HG02588 (cell line): ENCODE data around the gene AHNAK2.

Experiments used
- ATAC-seq: cut with Tn5 transposase; IDR thresholded peaks from one replicate; pipeline ENCODE4 v1.9.1; 2021; ENCODE audit warnings: mild to moderate bottlenecking, moderate library complexity; ENCODE audit not compliant: unreplicated experiment

The AHNAK2 gene

DNA sequence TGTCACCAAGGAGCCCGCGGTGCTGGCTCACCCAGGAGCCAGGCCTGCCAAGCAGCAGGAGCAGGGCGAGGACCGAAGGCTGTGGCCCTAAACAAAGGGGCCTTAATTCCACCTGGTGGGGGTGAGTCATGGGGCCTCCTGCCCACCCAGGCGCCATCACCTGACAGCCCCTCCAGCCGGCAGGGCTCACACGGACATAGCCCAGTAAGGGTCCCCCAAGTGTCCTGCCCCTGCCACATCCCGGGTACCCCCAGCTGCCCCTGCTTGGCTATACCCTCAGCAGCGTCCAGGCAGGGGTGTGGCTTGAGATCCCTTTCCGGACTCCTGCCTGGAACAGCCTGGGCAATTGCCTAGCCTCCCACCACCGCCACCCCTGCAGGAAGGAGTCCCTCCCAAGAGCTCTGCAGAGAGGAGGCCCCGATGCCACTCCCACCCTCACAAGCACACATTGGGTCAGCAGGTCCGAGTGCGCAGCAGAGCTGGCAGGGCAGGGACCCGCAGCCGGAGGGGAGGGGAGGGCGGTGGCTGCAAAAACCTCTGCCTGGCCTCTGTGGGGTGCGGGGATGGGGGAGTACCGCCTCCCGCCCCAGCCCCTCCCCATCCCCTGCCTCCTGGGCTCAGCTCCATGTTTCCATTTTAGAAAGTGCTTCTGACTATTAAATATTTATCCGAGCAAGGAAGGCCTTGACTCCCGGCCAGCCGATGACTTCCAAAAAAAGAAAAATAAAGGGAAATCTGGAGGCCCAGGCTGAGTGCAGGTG is 4.6 kb downstream of the AHNAK2 start:
- ATAC-seq = no peak

- no peak for ATAC-seq
Measured at GRCh38 chr14:104973135-104973384, 5.1 kb downstream of the AHNAK2 start.

DNA sequence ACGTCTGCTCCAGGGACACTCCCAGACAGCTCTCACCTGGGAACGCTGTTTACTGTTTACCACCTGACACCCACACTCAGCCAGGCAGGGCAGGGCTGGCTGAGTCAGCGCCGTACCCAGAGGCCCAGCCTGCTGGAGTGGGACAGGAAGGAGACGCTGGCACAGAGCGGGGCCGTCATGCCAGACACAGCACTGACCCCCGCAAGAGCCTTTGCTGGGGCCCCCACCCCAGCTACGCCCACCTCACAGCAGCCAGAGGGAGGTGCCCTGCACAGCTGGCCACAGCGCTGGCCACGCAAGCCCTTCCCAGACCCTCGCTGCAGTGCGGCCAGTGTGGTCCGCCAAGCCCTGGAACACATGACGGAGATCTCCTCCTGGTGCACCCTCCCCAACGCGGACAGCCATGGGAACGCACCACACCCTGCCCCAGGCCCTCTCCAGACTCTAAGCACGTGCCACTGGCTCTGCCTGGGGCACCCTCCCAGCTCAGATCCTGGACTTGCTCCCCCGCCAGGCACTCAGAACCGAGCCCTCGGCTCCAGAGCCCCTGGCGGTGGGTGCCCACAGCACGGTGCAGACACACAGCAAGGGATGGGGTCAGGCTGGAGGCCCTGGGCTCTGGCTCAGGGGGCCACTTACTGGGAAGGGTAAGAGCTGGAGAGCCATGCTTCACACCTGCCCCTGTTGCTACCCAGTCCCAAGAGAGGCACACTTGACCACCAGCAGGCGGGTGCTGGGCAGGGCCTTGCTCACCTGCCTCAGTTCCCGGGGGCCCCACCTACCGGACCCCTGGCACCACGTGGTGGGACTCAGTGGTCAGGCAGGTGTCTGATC is 5.7 kb downstream of the AHNAK2 start:
- no peak for ATAC-seq

DNA sequence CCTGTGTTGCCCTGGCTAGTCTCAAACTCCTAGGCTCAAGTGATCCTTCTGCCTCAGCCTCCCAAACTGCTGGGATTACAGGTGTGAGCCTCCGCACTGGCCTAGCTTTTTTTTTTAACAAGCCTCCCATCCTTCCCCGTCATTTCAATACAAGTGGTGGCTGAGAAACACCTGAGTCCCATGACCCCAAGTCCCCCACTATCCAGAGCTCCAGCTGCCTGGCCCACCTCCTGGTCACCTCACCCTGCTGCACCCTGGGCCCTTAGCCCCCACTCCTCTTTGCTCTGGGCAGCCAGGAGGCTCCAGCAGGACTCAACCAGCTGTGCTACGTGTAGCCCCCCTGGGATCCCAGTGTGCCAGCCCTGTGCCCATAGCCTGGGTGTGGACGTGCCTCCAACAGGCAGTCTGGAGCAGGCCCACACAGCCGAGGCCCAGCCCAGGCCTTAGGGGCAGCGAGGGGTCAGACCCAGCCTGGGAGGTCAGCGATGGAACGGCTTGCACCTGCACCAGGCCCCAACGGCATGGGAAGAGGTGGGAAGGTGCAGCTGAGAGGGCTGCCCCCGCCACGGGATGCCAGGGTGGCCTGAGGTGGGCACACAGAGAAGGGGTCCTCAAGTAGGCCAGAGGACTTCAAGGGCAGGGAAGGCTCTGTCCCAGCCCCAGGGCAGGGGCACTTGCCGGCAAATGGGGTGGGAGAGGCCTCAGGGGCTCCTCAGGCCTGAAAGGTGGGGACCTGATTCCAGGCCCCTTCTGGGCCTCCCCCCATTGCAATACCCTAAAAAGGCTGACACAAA is 6.5 kb downstream of the AHNAK2 start:
- no peak for ATAC-seq

DNA sequence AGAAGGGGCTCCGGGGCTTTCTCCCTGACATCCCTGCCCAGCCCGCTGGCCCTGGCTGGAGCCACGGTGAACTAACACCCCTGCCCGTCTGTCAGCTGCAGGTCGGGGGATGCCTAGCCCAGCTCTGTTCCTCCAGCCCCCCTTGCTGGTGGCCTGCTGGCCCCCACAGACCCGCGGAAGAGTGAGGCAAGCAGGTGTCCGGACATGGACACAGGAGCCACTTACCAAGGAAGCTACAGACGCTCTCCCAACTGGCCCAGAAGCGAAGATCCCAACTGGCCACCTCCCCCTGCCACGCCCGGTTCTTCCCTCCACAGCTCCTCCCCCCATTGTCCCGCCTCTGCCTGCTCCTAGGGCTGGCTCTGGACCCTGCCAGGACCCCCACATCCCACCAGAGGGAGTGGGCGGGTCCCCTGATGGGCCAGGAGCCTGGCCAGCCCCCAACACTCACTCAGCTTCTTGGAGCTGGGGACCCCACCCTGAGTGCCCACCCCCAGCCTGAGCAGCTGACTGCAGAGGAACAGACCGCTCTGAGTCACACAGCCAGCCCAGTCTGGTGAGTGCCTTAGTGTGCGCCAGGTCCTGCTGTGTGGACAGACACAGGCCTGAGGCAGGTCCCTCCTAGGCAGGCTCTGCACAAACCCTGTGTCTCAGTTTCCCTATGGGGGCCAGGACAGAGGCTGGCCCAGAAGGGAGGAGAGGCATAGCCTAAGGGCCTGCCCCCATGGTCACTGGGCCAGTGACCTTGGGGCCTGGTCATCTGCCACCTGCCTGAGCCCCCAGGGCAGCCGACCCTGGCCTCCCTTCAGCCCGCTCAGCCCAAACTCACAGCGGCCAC is 7.7 kb downstream of the AHNAK2 start:
- no peak for ATAC-seq

- no peak for ATAC-seq
Measured at GRCh38 chr14:104969741-104970230, 8.4 kb downstream of the AHNAK2 start.

DNA sequence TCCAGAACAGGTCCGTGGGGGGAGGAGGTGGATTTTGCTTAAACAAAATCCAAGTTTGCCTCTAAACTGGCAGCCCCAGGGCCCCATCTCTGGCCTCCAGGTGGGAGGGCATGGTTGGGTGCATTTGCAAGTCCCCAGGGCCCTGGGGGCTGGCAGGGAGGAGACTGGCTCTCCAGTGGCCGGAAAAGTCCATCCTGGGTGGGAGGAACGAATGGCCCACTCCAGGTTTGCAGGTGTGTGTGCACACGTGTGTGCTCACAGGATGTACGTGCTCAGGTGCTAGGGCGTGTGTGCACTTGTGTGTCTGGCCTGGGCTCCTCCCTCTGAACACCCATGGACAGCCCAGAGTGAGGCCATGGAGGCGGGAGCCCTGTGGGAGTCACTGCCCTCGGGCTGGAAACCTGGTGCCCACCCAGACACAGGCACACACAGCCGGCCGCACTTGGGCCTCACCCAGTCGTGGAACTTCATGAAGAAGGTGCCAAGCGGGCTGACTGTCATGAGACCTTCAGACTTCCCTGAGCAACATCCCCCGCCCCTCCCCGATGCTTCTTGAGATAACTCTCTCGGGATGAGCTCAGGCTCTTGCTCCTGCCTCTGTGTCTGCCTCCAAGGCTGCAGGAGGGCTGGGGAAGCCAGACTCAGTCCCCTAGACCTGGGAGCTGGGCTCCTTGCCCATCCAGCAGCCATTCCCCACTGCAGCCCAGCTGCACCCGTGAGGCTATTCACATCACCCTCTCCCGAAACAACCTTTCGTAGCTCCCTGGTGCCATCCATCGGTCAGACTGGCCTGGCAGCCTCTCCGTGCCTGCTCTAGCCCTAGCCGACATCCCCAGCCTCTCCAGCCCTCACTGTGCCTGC is 9.4 kb downstream of the AHNAK2 start:
- ATAC-seq = no peak

GRCh38 chr14:104968153-104968527 is 10.0 kb downstream of the AHNAK2 start:
- no peak for ATAC-seq

DNA sequence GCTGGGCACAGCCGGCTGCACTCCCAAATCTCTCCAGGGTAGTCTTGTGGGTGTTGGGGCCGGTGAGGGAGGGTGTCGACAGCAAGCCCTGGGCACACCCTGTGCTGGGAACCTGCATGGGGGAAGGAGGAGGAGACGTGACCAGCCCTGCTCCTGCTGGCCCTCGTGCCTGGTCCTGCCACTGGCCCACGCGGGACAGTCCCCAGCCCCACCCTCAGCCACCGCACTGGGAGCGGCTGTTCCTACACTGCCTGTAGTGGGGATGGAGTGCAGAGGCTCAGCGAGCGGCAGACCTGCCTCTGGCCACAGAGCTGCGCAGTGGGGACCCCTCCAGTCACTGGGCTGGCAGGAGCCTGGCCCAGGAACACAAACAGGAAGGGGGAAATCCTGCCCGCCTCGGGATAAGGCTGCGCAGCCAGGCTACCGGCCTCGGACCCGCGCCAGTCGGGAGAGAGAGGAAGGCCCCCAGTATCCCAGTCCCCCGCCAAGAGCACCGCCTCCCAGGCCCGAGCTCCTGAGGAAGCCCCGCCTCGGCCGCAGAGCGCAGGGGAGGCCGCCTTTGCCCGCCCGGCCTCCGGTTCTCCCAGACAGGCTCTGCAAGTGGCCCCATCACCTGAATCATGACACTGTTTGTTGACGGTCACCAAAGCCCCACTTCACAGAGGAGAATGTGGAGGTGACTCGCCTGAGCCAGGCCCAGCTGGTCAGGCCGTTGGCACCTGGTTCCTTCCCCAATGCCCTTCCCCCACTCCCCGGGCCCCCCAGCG is 10.6 kb downstream of the AHNAK2 start:
- ATAC-seq = no peak

- ATAC-seq = no peak
Measured at GRCh38 chr14:104966981-104967385, 11.2 kb downstream of the AHNAK2 start.

- ATAC-seq = no peak
Measured at GRCh38 chr14:104966261-104966865, 11.8 kb downstream of the AHNAK2 start.

DNA sequence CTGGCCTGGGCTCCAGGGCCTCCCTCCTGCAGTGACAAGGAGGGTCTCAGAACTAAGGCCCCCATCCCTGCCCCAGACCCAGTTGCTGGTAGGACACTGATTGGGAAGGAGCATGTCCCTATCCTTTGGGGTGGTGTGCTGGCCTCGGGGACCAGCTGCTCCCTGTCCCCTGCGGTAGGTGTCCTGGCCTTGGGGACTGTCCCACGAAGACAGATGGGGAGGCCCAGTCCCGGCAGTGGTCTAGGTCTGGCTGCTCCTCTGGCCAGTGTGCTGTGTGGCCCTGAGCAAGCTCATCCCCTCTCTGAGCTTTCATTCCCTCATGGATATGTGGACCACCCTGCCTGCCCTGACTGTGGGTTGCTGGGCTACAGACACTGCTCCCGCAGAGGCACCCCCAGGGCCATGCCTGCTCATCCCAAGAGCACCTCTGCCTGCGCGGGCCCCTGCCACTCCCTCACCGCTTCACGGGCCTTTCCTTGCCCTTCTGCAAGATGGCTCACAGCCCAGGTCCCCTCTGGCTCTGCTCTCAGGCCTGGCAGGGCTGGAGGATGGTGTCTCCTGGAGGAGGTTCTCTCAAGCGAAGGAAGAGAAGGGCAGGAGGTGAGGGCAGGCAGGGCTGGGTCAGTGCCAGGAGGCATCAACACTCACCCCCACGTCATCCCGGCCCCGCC is 12.5 kb downstream of the AHNAK2 start:
- no peak for ATAC-seq

DNA sequence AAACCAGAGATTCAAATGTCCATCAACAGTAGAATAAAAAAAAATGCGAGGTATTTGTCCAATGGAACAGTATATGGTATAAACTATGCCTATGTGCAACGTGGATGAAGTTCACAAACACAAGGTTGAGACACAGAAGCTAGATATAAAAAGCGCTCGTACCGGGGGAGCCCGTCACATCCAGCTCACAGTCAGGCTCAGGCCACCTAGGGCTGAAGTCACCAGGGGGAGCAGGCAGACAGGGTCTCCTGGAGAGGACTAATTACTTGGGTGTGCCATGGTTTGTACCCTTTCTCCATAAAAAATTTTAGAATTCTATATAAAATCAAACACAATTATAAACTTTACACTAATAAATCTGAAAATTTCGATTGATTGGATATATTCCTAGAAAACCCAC is 13.6 kb downstream of the AHNAK2 start:
- ATAC-seq = no peak

GRCh38 chr14:104957146-104958113 is 20.7 kb downstream of the AHNAK2 start:
- ATAC-seq = no peak

DNA sequence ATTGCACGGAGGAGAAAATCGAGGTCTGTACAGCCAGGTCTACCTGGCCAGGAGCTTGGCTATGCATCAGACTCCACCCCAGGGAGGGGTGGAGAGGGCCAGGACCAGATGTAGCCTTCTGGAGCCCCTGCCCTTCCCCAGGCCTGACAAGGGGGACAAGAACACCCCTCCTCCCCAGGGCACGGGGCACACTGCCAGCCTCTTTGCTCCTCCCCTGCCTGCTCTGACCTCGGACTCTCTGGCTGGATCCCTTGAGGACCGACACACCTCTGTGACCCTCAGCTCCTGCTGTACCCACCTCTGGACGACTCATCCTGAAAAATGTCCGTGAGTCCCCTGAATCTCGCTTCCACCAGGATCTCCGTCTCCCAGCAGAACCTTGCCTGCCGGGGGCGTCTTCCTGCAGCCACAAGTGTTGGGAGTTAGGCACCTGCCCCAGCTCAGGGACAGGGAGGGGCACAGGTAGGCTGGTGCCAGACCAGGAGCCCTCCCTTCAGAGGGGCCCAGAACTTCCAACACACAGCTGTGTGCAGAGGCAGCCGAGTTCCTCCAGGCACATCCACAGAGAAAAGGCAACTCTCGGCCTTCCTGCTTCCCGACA is 21.8 kb downstream of the AHNAK2 start:
- ATAC-seq = no peak

DNA sequence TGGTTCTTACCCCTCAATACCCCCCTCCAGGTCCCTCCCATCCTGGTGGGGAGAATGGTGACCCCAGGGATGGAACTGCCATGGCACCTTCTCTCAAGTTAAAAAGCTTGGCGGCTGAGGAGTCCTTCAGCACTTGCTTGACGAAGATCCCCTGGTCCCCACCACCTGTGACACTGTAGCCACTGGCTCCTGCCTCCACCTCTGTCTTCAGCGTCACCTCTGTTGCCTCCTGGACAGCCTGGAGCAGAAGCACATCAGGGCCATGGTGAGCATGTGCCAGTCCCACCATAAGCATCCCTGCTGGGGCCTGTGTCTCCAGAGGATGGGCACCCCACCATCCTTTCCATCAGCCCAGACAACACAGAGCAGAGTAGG is 22.8 kb downstream of the AHNAK2 start:
- ATAC-seq = no peak
